Thymus (tissue), 11 donors: ENCODE results near the gene DYNLT2. TPM values are rescaled to one million over a fixed set of nuclear protein-coding genes. Genes with fewer than 3 reads are reported as not detected.

ENCODE experiments used
- DNase-seq, 9 donors: peaks; one replicate each; pipeline ENCODE4 v3.0.0-alpha.2; 2013; ENCODE audit warnings: low spot score in 9 of 9, low read depth in 6 of 9, missing footprints in 1 of 9
- H3K27ac ChIP-seq, 2 donors: one replicate each; pipeline ENCODE4 v1.5.1; 2013; ENCODE audit warnings: control low read depth in 1 of 2, low read depth in 1 of 2, low read length in 1 of 2, mild to moderate bottlenecking in 1 of 2, moderate library complexity in 1 of 2
- H3K27me3 ChIP-seq, 2 donors: one replicate each; pipeline ENCODE4 v1.5.1; 2013; ENCODE audit warnings: low read length in 1 of 2; ENCODE audit not compliant: control insufficient read depth in 2 of 2, insufficient read depth in 1 of 2
- H3K36me3 ChIP-seq, 2 donors: one replicate each; pipeline ENCODE4 v1.5.1; 2013; ENCODE audit warnings: low read length in 1 of 2, mild to moderate bottlenecking in 1 of 2, moderate library complexity in 1 of 2; ENCODE audit not compliant: control insufficient read depth in 2 of 2, insufficient read depth in 2 of 2
- H3K4me1 ChIP-seq, 2 donors: one replicate each; pipeline ENCODE4 v1.5.1; 2013; ENCODE audit warnings: low read length in 2 of 2; ENCODE audit not compliant: control insufficient read depth in 2 of 2, insufficient read depth in 2 of 2
- H3K4me3 ChIP-seq, 2 donors: one replicate each; pipeline ENCODE4 v1.5.1; 2013; ENCODE audit warnings: low read length in 2 of 2, control low read depth in 1 of 2, mild to moderate bottlenecking in 1 of 2
- H3K9me3 ChIP-seq, 2 donors: one replicate each; pipeline ENCODE4 v1.5.1; 2013; ENCODE audit warnings: low read length in 1 of 2, mild to moderate bottlenecking in 1 of 2; ENCODE audit not compliant: control insufficient read depth in 2 of 2, insufficient read depth in 1 of 2
- WGBS: extraction: QIAGEN DNeasy Blood & Tissue Kit; methylation state at CpG from one replicate; pipeline ENCODE4 v1.1.7; 2013; 5-methylcytosine and 5-hydroxymethylcytosine counted together
- polyA plus RNA-seq: library from polyadenylated mRNA; stranded (reverse); fragments of 200-250 nt; gene quantifications from one replicate; pipeline ENCODE4 v1.2.3, GENCODE V29; 2013
- total RNA-seq: library from RNA; stranded (reverse); fragments of 120-200 nt; gene quantifications from one replicate; pipeline ENCODE4 v1.2.4, GENCODE V29; 2013
- donor health status: healthy.

Gene DYNLT2
- total and polyA plus RNA-seq, 2 donors, result 6.6 to 8.9 TPM

- Histone ChIP-seq H3K4me3 (no peak overlapping the region), H3K27ac (no peak overlapping the region), H3K27me3 (peaks cover 8 to 24% of the 10 kb centered on the region in 2 donors), H3K4me1 (peaks cover 0 to 11% of the 10 kb centered on the region in 2 donors), H3K9me3 (peaks cover 0 to 9% of the 10 kb centered on the region in 2 donors), H3K36me3 (peaks cover 3 to 4% of the 10 kb centered on the region in 2 donors)
- 98% methylated on average over 9 of the region's 9 CpGs for WGBS
- DNase-seq, result no peak
Observed at GRCh38 chr6:169785566-169785965, 34.2 kb upstream of the DYNLT2 start.

GRCh38 chr6:169784821-169785340, 33.5 kb upstream of the DYNLT2 start:
- Histone ChIP-seq H3K27me3 (peaks cover 5 to 17% of the 10 kb centered on the region in 2 donors), H3K9me3 (peaks cover 0 to 2% of the 10 kb centered on the region in 2 donors), H3K36me3 (peaks cover 3 to 6% of the 10 kb centered on the region in 2 donors), H3K4me3 (no peak overlapping the region), H3K27ac (no peak overlapping the region), H3K4me1 (peaks cover 0 to 5% of the 10 kb centered on the region in 2 donors)
- WGBS, result 89% methylated on average over 12 of the region's 12 CpGs
- DNase-seq, result no peak

DNA sequence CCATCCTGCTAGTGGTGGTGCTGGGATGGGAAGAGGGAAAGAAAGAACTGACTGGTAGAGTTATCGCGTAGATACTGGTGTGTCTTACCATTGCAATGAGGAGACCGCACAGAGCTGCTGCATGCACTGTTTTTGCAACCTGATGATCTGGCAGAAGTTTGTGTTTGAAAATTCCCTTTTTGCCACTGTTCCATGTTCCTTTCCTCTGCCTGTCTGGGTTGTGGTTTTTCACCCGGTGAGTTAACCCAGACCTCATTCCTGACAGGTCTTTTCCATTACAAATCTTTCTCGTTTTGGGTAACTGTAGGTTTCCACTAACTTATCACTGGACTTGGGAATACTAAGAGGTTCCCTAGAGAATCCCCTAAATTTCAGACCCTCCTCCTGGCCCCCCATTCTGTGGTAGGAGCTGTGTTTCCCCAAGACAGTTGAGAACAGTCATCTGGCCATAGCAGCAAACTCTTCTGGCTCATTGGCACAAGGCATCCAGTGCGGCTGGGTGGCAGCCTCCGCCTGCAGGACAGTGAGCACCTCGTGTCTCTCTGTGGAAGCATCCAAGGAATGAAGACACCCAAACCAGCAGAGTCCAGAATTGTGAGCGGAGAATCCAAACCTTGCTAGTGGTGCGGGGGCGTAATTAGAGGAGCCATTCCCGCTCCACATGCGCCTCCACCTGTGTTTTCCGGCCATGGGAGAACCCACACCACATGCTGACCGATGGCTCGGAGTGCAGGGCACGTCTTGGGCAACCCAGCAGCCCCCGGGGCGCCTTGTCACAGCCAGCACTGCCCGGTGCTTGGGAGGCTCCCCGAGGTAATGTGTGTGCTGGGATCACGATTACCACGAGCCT, 32.8 kb upstream of the DYNLT2 start:
- peaks cover 3 to 6% of the 10 kb centered on the region in 2 donors for H3K36me3 ChIP-seq
- H3K4me3 ChIP-seq, result no peak overlapping the region
- peaks cover 5 to 10% of the 10 kb centered on the region in 2 donors for H3K27me3 ChIP-seq
- no peak for DNase-seq
- H3K9me3 ChIP-seq, result no peaks in the 10 kb centered on the region
- no peaks in the 10 kb centered on the region for H3K4me1 ChIP-seq
- H3K27ac ChIP-seq, result no peak overlapping the region
- 97% methylated on average over 23 of the region's 23 CpGs for WGBS

DNA sequence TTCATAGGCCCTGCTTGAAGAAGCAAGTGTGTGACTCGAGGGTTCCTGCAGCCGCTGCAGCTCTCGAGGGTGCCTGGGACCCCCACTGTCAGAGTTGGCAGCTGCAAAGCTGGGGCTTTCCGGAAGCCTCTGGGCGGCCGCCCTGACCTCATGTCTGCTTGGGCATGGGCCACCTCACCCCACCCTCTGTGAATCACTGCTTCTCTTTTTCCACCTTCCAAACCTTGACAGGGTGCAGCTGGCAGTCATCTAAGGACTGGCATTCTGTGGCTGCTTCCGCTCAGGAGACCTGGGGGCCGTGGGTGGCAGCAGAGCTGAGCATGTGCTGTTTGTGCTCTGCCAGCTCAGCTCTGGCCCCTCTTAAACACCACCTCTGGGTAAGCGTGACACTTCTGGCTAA, 32.0 kb upstream of the DYNLT2 start:
- no peak for DNase-seq

DNA sequence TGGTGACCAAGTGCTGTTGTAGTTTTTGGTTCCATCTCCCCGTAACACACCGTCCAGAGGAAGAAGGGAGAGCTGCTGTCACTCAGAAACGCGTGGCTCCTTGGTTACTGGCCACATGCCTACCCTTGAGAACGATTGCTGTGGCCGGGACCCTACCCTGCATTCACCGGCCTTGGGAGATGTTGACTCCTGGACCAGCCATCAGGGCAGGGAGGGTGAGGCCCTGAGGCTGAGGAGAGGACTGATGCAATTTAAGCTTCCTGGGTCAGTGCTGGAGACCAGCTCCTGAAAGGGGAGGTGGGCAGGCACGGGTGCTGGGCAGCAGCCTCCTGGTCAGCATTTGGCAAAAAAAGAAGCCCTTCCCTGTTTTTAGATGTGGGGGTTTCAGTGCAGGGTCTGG, 31.6 kb upstream of the DYNLT2 start:
- no peaks in the 10 kb centered on the region for H3K9me3 ChIP-seq
- H3K27me3 ChIP-seq, result peaks cover 0 to 2% of the 10 kb centered on the region in 2 donors
- H3K36me3 ChIP-seq, result peaks cover 5 to 9% of the 10 kb centered on the region in 2 donors
- no peak overlapping the region for H3K27ac ChIP-seq
- DNase-seq, result no peak
- no peak overlapping the region for H3K4me3 ChIP-seq
- H3K4me1 ChIP-seq, result no peaks in the 10 kb centered on the region
- 98% methylated on average over 8 of the region's 8 CpGs for WGBS

More for the DNA sequence above, 32.0 kb upstream of the DYNLT2 start:
- WGBS, result 95% methylated on average over 9 of the region's 9 CpGs
- Histone ChIP-seq H3K36me3 (peaks cover 3 to 9% of the 10 kb centered on the region in 2 donors), H3K27me3 (peaks cover 0 to 6% of the 10 kb centered on the region in 2 donors), H3K4me1 (no peaks in the 10 kb centered on the region), H3K27ac (no peak overlapping the region), H3K4me3 (no peak overlapping the region), H3K9me3 (no peaks in the 10 kb centered on the region)

DNA sequence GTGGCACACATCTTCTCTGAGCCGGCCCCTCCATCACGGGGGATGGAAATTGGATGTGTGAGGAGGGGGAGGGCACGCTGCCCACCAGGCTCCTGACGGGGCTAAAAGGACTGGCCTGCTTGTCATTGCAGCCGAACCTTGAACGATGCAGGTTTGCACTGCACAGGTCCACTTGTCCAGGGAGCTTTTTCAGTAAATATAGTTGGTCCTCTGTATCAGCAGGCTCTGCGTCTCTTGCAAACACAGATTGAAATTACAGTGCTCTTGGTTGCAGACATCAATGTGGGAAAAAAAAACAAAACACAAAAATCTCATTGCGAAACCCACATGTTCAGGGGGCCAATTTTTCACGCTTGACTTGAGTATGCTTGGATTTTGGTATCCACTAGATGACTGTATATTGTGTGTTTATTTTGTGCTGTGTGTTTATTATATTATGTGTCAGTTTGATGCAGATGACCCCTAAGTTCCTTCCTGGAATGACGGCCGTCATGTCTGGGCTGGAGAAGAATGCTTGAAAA, 29.3 kb upstream of the DYNLT2 start:
- Histone ChIP-seq H3K9me3 (no peaks in the 10 kb centered on the region), H3K4me3 (no peak overlapping the region), H3K36me3 (peaks cover 21 to 23% of the 10 kb centered on the region in 2 donors), H3K4me1 (no peaks in the 10 kb centered on the region), H3K27me3 (no peaks in the 10 kb centered on the region), H3K27ac (no peak overlapping the region)
- no peak for DNase-seq
- WGBS, result 94% methylated on average over 11 of the region's 11 CpGs

DNA sequence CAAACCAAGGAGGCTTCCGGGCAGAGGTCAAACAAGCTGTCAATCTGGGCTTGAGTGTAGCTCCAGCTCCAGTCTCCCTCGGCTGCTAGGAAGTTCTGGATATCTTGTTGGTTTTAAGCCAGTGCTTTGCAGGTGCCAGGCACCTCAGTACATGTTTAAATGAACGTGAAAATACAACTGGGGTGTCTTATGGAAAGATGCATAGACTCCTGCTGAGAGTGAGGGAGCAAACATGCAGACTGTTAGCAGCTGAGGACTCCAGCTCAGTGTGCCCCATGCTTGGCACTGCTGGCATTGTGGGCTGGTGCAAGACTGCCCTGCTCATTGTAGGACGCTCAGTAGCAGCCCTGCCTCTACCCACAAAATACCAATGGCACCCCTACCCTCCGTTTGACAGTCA, 28.5 kb upstream of the DYNLT2 start:
- WGBS, result 96% methylated on average over 5 of the region's 5 CpGs
- DNase-seq, result no peak

DNA sequence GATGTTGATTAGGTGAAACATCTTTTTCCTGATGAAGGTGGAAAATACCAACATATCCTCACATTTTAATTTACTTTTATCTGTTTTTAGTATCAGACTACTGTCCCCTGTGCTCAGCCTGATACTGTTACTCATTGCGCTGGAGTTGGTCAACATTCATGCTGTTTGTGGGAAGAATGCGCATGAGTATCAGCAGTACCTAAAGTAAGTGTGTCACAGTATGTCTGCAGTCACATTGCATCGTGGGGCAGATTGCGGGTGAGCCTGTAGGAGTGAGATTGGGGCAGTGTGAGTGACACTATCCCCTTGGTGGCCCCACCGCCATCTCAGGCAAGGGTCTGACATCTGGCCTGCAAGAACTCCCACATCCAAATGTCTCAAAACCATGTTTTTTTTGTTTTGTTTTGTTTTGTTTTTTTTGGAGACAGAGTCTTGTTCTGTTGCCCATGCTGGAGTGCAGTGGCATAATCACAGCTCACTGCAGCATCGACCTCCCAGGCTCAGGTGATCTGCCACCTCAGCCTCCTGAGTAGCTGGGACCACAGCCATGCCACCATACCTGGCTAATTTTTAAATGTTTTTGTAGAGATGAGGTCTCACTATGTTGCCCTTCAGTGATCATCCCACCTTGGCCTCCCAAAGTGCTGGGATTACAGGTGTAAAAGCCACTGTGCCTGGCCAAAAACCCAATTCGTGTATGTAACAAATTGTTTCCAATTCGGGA, 27.9 kb upstream of the DYNLT2 start:
- no peaks in the 10 kb centered on the region for H3K27me3 ChIP-seq
- H3K9me3 ChIP-seq, result peaks cover 0 to under 1% of the 10 kb centered on the region in 2 donors
- no peak for DNase-seq
- no peaks in the 10 kb centered on the region for H3K4me1 ChIP-seq
- no peak overlapping the region for H3K4me3 ChIP-seq
- H3K36me3 ChIP-seq, result peaks cover 26 to 28% of the 10 kb centered on the region in 2 donors
- WGBS, result 83% methylated on average over 8 of the region's 8 CpGs
- no peak overlapping the region for H3K27ac ChIP-seq

More for the DNA sequence above, 28.5 kb upstream of the DYNLT2 start:
- H3K4me1 ChIP-seq, result no peaks in the 10 kb centered on the region
- H3K36me3 ChIP-seq, result peaks cover 21 to 28% of the 10 kb centered on the region in 2 donors
- no peaks in the 10 kb centered on the region for H3K27me3 ChIP-seq
- H3K27ac ChIP-seq, result no peak overlapping the region
- H3K9me3 ChIP-seq, result no peaks in the 10 kb centered on the region
- no peak overlapping the region for H3K4me3 ChIP-seq
